Ovary (tissue), 3 donors: ENCODE results near the gene LRP1.

Experiments
- CTCF ChIP-seq, 3 donors: fragments of 450-650 bp in 2 of 3; fragments of 200-600 bp in 1 of 3; IDR thresholded peaks; one replicate each; pipeline versions ENCODE4 v1.5.1 to v1.8.0; 2016 to 2022; ENCODE audit warnings: antibody characterized with exemption in 3 of 3, mild to moderate bottlenecking in 1 of 3
- EP300 ChIP-seq: sonication (generic); formaldehyde crosslinking; IDR thresholded peaks from one replicate; pipeline ENCODE4 v1.6.1; 2017; ENCODE audit warnings: antibody characterized with exemption
- POLR2A ChIP-seq: fragments of 450-650 bp; IDR thresholded peaks from one replicate; pipeline ENCODE4 v1.6.1; 2017; ENCODE audit warnings: antibody characterized with exemption, mild to moderate bottlenecking, moderate library complexity
- donor health status: DM: no; HTN: no; CAD: no.

GRCh38 chr12:57085999-57086492, 42.2 kb upstream of the LRP1 start:
- TF ChIP-seq POLR2A (no peak), CTCF (IDR thresholded peaks at IDR 0.05) (no peak), EP300 (no peak)
